HepG2 (cell line): ENCODE data around the gene KDM2B. TPM values are rescaled to one million over a fixed set of nuclear protein-coding genes. Genes with fewer than 3 reads are reported as not detected.

Experiments
- CHD4 ChIP-seq: fragments of 200-600 bp; sonication (generic); IDR thresholded peaks from 2 replicates; pipeline ENCODE4 v1.7.0; 2017; ENCODE audit warnings: mild to moderate bottlenecking, low read length, borderline replicate concordance
- HDAC2 ChIP-seq: sonication (generic); formaldehyde crosslinking; IDR thresholded peaks from 2 replicates; pipeline ENCODE4 v1.4.0; 2020; ENCODE audit warnings: missing genetic modification reagents
- HHEX ChIP-seq: IDR thresholded peaks from 2 replicates; pipeline ENCODE4 v1.6.1; 2016; ENCODE audit warnings: control low read depth
- MLLT10 ChIP-seq: sonication (generic); formaldehyde crosslinking; IDR thresholded peaks from 2 replicates; pipeline ENCODE4 v1.4.0; 2020; ENCODE audit warnings: missing genetic modification reagents
- MYC ChIP-seq: sonication (generic); formaldehyde crosslinking; IDR thresholded peaks from 2 replicates; pipeline ENCODE4 v1.9.0; 2021; ENCODE audit warnings: missing genetic modification reagents, borderline replicate concordance
- NR1H2 ChIP-seq: sonication (generic); formaldehyde crosslinking; IDR thresholded peaks from 2 replicates; pipeline ENCODE4 v1.8.1; 2022; ENCODE audit warnings: low read depth, missing genetic modification reagents, borderline replicate concordance
- PAF1 ChIP-seq: IDR thresholded peaks from 2 replicates; pipeline ENCODE4 v1.6.1; 2016; ENCODE audit warnings: missing genetic modification reagents, missing compliant biosample characterization
- PHB2 ChIP-seq: fragments of 450-650 bp; IDR thresholded peaks from 2 replicates; pipeline ENCODE4 v1.6.1; 2018; ENCODE audit not compliant: partially characterized antibody
- RBAK ChIP-seq: sonication (generic); formaldehyde crosslinking; IDR thresholded peaks from 2 replicates; pipeline ENCODE4 v1.5.1; 2020; ENCODE audit warnings: mild to moderate bottlenecking, missing genetic modification reagents
- SAP130 ChIP-seq: IDR thresholded peaks from 2 replicates; pipeline ENCODE4 v1.6.1; 2016; ENCODE audit warnings: low read depth
- SIN3B ChIP-seq: fragments of 150-350 bp; IDR thresholded peaks from 2 replicates; pipeline ENCODE4 v1.6.1; 2014; ENCODE audit warnings: low read length
- TFE3 ChIP-seq: IDR thresholded peaks from 2 replicates; pipeline ENCODE4 v1.6.1; 2016
- ZBTB25 ChIP-seq: IDR thresholded peaks from 2 replicates; pipeline ENCODE4 v1.6.1; 2018; ENCODE audit warnings: missing genetic modification reagents
- ZGPAT ChIP-seq: IDR thresholded peaks from 2 replicates; pipeline ENCODE4 v1.6.1; 2016; ENCODE audit warnings: mild to moderate bottlenecking
- ZNF124 ChIP-seq: sonication (generic); formaldehyde crosslinking; IDR thresholded peaks from 2 replicates; pipeline ENCODE4 v1.4.0; 2020; ENCODE audit warnings: missing genetic modification reagents
- ZNF570 ChIP-seq: sonication (generic); formaldehyde crosslinking; IDR thresholded peaks from 2 replicates; pipeline ENCODE4 v1.4.0; 2020; ENCODE audit warnings: mild to moderate bottlenecking, missing genetic modification reagents, borderline replicate concordance
- ZNF605 ChIP-seq: sonication (generic); formaldehyde crosslinking; IDR thresholded peaks from 2 replicates; pipeline ENCODE4 v1.8.0; 2022; ENCODE audit warnings: mild to moderate bottlenecking, missing genetic modification reagents
- ZNF672 ChIP-seq: sonication (generic); formaldehyde crosslinking; IDR thresholded peaks from 2 replicates; pipeline ENCODE4 v1.8.1; 2022; ENCODE audit warnings: missing genetic modification reagents
- ZNF792 ChIP-seq: IDR thresholded peaks from 2 replicates; pipeline ENCODE4 v1.6.1; 2016
- ZNF850 ChIP-seq: sonication (generic); formaldehyde crosslinking; conservative IDR thresholded peaks from 2 replicates; pipeline ENCODE4 v1.9.0; 2021; ENCODE audit warnings: mild to moderate bottlenecking, missing genetic modification reagents
- ZSCAN12 ChIP-seq: sonication (generic); formaldehyde crosslinking; IDR thresholded peaks from 2 replicates; pipeline ENCODE4 v1.9.0; 2021; ENCODE audit warnings: mild to moderate bottlenecking, missing genetic modification reagents
- polyA plus RNA-seq, 8 experiments: library from polyadenylated mRNA; depleted of rRNA in 3 of 8; stranded (reverse) in 7 of 8; unstranded in 1 of 8; fragments of >200 nt; fragmentation: Illumina TruSeq in 4 of 8; extraction: Trizol in 4 of 8; gene quantifications; 2 replicates each; pipeline versions ENCODE4 v1.2.1 to v1.2.3, GENCODE V29; 2011 to 2016; ENCODE audit warnings: low read depth in 4 of 8, missing spikeins in 1 of 8, mixed read lengths in 1 of 8; ENCODE audit not compliant: insufficient read depth in 1 of 8
- total RNA-seq, 5 experiments: library from RNA; depleted of rRNA; stranded (reverse); fragments of >200 nt; fragmentation: Illumina TruSeq; extraction: Trizol; gene quantifications; 2 replicates each; pipeline ENCODE4 v1.2.3, GENCODE V29; 2016; ENCODE audit warnings: low read depth in 1 of 5
- TF ChIP-seq, protein P1 (sequence below): sonication (generic); formaldehyde crosslinking; IDR thresholded peaks from 2 replicates; pipeline ENCODE4 v1.5.1; 2020; ENCODE audit warnings: missing genetic modification reagents, mild to moderate bottlenecking, borderline replicate concordance
- TF ChIP-seq, protein P2 (sequence below): sonication (generic); formaldehyde crosslinking; IDR thresholded peaks from 2 replicates; pipeline ENCODE4 v1.4.0; 2020; ENCODE audit warnings: missing genetic modification reagents, borderline replicate concordance

Gene KDM2B
- total and polyA plus RNA-seq, 2 of the 13 experiments (the other 11 are each of a cell fraction or from before 2014, with no cell fraction given), result 17.5 to 26.1 TPM

GRCh38 chr12:121399391-121400331 lies 181.2 kb downstream of the KDM2B start, which contains the start of gene RNF34 (continued):
- TF ChIP-seq NR1H2, result no peak
- TF ChIP-seq ZNF672 (CRISPR knock-in tag), result no peak
- TF ChIP-seq, protein P1, sequence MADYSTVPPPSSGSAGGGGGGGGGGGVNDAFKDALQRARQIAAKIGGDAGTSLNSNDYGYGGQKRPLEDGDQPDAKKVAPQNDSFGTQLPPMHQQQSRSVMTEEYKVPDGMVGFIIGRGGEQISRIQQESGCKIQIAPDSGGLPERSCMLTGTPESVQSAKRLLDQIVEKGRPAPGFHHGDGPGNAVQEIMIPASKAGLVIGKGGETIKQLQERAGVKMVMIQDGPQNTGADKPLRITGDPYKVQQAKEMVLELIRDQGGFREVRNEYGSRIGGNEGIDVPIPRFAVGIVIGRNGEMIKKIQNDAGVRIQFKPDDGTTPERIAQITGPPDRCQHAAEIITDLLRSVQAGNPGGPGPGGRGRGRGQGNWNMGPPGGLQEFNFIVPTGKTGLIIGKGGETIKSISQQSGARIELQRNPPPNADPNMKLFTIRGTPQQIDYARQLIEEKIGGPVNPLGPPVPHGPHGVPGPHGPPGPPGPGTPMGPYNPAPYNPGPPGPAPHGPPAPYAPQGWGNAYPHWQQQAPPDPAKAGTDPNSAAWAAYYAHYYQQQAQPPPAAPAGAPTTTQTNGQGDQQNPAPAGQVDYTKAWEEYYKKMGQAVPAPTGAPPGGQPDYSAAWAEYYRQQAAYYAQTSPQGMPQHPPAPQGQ (CRISPR knock-in tag), result no peak
- TF ChIP-seq ZNF850 (CRISPR knock-in tag), result no peak
- TF ChIP-seq ZNF570 (CRISPR knock-in tag), result no peak
- TF ChIP-seq PAF1 (CRISPR knock-in tag), result no peak
- peak; percentile 86 for TF ChIP-seq ZNF792 (CRISPR knock-in tag)
- no peak; the same call in 1 of the 2 replicates for TF ChIP-seq ZBTB25
- peak; percentile 14; the same call in 1 of the 2 replicates for TF ChIP-seq HDAC2
- TF ChIP-seq SAP130 (CRISPR knock-in tag), result peak; percentile 88
- TF ChIP-seq TFE3 (CRISPR knock-in tag), result peak; percentile 27; the same call in 1 of the 2 replicates
- peak; percentile 76; the same call in 1 of the 2 replicates for TF ChIP-seq MYC (CRISPR knock-in tag)
- no peak for TF ChIP-seq PHB2
- no peak for TF ChIP-seq ZNF124 (CRISPR knock-in tag)
- no peak for TF ChIP-seq RBAK
- TF ChIP-seq SIN3B, result no peak
- no peak for TF ChIP-seq CHD4
- no peak for TF ChIP-seq MLLT10 (CRISPR knock-in tag)
- peak; percentile 80 for TF ChIP-seq ZGPAT (CRISPR knock-in tag)
- no peak for TF ChIP-seq HHEX
- no peak for TF ChIP-seq ZSCAN12 (CRISPR knock-in tag)
- TF ChIP-seq, protein P2, sequence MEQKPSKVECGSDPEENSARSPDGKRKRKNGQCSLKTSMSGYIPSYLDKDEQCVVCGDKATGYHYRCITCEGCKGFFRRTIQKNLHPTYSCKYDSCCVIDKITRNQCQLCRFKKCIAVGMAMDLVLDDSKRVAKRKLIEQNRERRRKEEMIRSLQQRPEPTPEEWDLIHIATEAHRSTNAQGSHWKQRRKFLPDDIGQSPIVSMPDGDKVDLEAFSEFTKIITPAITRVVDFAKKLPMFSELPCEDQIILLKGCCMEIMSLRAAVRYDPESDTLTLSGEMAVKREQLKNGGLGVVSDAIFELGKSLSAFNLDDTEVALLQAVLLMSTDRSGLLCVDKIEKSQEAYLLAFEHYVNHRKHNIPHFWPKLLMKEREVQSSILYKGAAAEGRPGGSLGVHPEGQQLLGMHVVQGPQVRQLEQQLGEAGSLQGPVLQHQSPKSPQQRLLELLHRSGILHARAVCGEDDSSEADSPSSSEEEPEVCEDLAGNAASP (CRISPR knock-in tag), result peak; percentile 35; the same call in 1 of the 2 replicates
- TF ChIP-seq ZNF605 (CRISPR knock-in tag), result peak; percentile 54
